Esophagus squamous epithelium (tissue), 5 donors: ENCODE data around the gene GIT1. TPM values are rescaled to one million over a fixed set of nuclear protein-coding genes. Genes with fewer than 3 reads are reported as not detected.

Source experiments
- DNase-seq: peaks from one replicate; lab custom pipeline; 2025; lab: John Stamatoyannopoulos, UW
- H3K27ac ChIP-seq, 4 donors: fragments of 200-600 bp; sonication (generic); one replicate each; pipeline ENCODE4 v1.5.1; 2016 to 2019; ENCODE audit warnings: mild to moderate bottlenecking in 1 of 4
- H3K27me3 ChIP-seq, 4 donors: fragments of 200-600 bp; sonication (generic); 1 replicate in 3 of 4; 2 replicates in 1 of 4; pipeline versions ENCODE4 v1.5.1 to v1.6.0; 2017 to 2021; ENCODE audit warnings: antibody characterized with exemption in 1 of 4
- H3K36me3 ChIP-seq, 3 donors: fragments of 200-600 bp; sonication (generic); one replicate each; pipeline ENCODE4 v1.5.1; 2016 to 2019
- H3K4me1 ChIP-seq, 3 donors: fragments of 200-600 bp; sonication (generic); one replicate each; pipeline ENCODE4 v1.5.1; 2017 to 2019
- H3K4me3 ChIP-seq, 4 donors: fragments of 200-600 bp; sonication (generic); 1 replicate in 3 of 4; 2 replicates in 1 of 4; pipeline ENCODE4 v1.5.1; 2016 to 2019; ENCODE audit warnings: mild to moderate bottlenecking in 2 of 4, moderate library complexity in 1 of 4
- H3K9me3 ChIP-seq, 3 donors: fragments of 200-600 bp; sonication (generic); one replicate each; pipeline ENCODE4 v1.5.1; 2016 to 2019
- POLR2A ChIP-seq, 4 donors: fragments of 450-650 bp; IDR thresholded peaks; one replicate each; pipeline ENCODE4 v1.6.1; 2017; ENCODE audit warnings: antibody characterized with exemption in 4 of 4, mild to moderate bottlenecking in 4 of 4, moderate library complexity in 3 of 4
- WGBS, 2 donors: methylation state at CpG; one replicate each; pipeline ENCODE4 v1.1.5; 2018; 5-methylcytosine and 5-hydroxymethylcytosine counted together
- intact Hi-C: fragments of 100-400 bp; cut with DNase I; formaldehyde crosslinking; loops from one replicate; pipeline ENCODE4 v1.15.0; 2022
- total RNA-seq, 4 donors: library from RNA; depleted of rRNA; stranded (reverse); fragments of >200 nt; gene quantifications; one replicate each; pipeline ENCODE4 v1.1.0, GENCODE V29; 2016
- TF ChIP-seq, protein P1 (sequence below), 6 experiments: fragments of 450-650 bp in 4 of 6; fragments of 200-600 bp in 2 of 6; sonication (generic) in 2 of 6; IDR thresholded peaks; one replicate each; pipeline ENCODE4 v1.5.1; 2016 to 2019; ENCODE audit warnings: antibody characterized with exemption in 6 of 6, mild to moderate bottlenecking in 4 of 6, moderate library complexity in 4 of 6
- donor health status: DM: yes; HTN: yes; CAD: no.

Gene GIT1
- total RNA-seq, 4 donors from 2014 or later, result 24.0 to 45.4 (median 29.6) TPM

DNA sequence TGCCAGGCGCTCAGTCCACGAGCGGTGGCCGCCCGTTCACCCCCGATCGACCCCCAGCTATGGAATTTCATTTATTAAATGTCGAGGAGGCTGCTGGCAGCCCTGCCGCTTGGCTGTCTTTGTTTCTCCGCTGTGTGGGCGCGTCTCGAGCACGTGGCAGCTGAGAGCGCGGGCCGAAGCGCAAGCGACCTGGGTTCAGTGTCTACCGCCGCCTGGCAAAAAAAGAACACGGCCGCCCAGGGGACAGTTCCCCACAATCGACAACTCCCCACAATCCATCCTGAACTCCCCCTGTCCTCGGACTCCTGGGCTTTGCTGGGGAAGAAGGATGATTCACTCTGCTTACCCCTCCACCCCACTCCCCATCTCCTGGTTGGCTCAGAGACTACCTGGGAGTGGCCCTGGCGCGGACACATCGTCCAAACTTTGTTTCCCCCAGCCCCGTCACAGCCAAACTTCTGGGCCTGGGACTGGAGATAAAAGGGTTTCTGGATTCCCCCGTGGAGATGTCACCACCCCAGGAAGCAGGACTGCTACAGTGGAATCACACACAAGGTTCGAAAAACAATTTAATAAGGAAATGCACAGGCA is 1.8 kb upstream of the GIT1 start:
- H3K27me3 ChIP-seq, result no peaks in the 10 kb centered on the region
- peak overlapping the region; percentile 91 to 95 (median 92) for H3K27ac ChIP-seq
- H3K36me3 ChIP-seq, result no peaks in the 10 kb centered on the region
- peak overlapping the region in 3 of 4 donors; percentile 51 to 91 (median 74) for H3K4me3 ChIP-seq
- no peak for TF ChIP-seq POLR2A (IDR thresholded peaks at IDR 0.05)
- TF ChIP-seq, protein P1, sequence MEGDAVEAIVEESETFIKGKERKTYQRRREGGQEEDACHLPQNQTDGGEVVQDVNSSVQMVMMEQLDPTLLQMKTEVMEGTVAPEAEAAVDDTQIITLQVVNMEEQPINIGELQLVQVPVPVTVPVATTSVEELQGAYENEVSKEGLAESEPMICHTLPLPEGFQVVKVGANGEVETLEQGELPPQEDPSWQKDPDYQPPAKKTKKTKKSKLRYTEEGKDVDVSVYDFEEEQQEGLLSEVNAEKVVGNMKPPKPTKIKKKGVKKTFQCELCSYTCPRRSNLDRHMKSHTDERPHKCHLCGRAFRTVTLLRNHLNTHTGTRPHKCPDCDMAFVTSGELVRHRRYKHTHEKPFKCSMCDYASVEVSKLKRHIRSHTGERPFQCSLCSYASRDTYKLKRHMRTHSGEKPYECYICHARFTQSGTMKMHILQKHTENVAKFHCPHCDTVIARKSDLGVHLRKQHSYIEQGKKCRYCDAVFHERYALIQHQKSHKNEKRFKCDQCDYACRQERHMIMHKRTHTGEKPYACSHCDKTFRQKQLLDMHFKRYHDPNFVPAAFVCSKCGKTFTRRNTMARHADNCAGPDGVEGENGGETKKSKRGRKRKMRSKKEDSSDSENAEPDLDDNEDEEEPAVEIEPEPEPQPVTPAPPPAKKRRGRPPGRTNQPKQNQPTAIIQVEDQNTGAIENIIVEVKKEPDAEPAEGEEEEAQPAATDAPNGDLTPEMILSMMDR (IDR thresholded peaks at IDR 0.05), result no peak
- no peaks in the 10 kb centered on the region for H3K9me3 ChIP-seq
- no peak for DNase-seq
- peaks cover 56 to 88% (median 65%) of the 10 kb centered on the region in 3 donors for H3K4me1 ChIP-seq
- intact Hi-C loops, result no loop called here
- 0 to 7% methylated on average over 12 to 19 of the region's 31 CpGs for WGBS, 2 donors

DNA sequence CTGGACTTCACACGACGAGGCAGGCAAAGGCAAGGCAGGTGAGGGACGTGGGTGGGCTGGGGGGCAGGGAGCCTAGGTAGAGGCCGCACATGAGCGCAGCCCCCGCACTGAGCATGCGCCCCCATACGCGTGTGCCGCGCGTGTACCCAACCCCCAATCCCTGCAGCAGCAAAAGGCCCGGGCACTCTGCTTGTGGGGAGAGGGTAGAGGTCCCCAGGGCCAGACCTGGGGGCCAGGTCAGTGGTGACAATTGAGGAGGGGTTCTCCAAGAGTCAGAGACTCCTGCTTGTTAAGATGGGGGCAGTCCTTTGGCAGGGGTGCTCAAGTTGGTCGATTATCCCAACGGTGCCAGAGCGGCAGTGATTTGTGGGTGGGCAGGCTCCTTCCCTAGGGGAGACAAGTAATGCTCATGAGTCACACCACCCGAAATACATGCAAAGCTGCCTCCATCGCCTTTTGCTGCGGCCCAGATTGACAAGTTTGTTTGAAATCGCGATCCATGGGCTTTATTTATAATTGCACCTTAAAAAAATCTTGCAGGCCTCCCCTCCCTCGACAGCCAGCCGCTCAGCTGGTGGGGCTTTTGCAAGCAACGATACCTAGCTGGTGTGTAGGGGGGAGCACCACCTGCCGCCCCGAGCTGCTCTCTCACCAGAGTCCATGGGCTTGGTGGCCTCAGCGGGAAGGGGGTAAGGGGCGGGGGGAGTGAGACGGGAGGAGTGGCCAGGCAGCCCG is 1.1 kb upstream of the GIT1 start:
- H3K4me1 ChIP-seq, result peaks cover 60 to 88% (median 65%) of the 10 kb centered on the region in 3 donors
- no peaks in the 10 kb centered on the region for H3K9me3 ChIP-seq
- TF ChIP-seq, protein P1 (IDR thresholded peaks at IDR 0.05), result no peak
- TF ChIP-seq POLR2A (IDR thresholded peaks at IDR 0.05), result no peak
- no peak for DNase-seq
- peak overlapping the region; percentile 43 to 91 (median 68) for H3K4me3 ChIP-seq
- 12 to 22% methylated on average over 6 to 9 of the region's 30 CpGs for WGBS, 2 donors
- H3K27me3 ChIP-seq, result no peaks in the 10 kb centered on the region
- intact Hi-C loops, result no loop called here
- no peaks in the 10 kb centered on the region for H3K36me3 ChIP-seq
- H3K27ac ChIP-seq, result peak overlapping the region; percentile 91 to 95 (median 92)

DNA sequence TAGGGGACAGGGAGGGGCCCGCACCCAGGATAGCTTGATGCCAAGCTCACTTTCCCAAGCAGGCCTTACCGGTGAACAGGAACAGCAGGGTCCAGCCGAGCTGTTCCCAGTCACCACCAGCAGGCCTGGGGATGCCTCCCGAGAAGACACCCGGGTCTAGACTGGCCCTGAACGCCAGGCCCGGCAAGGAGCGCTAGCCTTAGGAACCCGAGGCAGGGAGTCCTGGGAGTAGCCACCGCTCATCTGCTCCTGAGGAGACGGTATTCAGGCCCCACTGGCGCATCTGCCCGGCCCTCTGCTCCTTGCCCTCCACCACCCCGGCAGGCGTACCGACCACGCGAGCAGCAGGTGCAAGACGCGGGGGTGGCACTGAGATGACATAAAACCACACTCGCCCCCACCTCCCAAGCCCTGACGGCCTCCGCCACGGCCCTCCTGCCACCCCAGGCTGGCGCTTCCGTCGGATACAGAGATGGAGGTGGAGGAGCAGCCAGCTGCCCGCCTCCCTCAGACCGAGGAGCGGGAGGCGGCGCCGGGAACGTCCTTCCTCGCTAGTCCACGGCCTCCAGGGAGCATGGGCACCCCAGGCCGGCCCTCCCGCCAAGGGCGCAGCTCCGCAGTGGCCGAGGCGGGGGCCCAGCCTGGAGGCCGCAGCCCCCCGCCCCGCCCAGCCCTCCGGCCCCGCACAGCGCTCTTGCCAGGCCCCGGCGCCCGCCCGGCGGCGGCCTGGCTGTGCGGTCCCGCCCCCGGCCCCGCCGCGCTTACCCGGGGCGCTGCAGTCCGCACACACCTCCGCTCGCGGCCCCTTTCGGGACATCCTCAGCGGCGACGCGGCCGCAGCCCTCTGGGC is 661 bp downstream of the GIT1 start:
- H3K36me3 ChIP-seq, result no peaks in the 10 kb centered on the region
- no peak for DNase-seq
- 4% methylated on average over 3 of the region's 72 CpGs; no CpG with 5 or more reads in 1 of the 2 donors for WGBS, 2 donors
- no peaks in the 10 kb centered on the region for H3K9me3 ChIP-seq
- peak overlapping the region; percentile 90 to 95 (median 92) for H3K27ac ChIP-seq
- intact Hi-C loops, result no loop called here
- peak overlapping the region; percentile 70 to 91 (median 84) for H3K4me3 ChIP-seq
- no peak for TF ChIP-seq POLR2A (IDR thresholded peaks at IDR 0.05)
- TF ChIP-seq, protein P1 (IDR thresholded peaks at IDR 0.05), result peak in 1 of 6 experiments; percentile 27
- no peaks in the 10 kb centered on the region for H3K27me3 ChIP-seq
- H3K4me1 ChIP-seq, result peaks cover 68 to 89% (median 69%) of the 10 kb centered on the region in 3 donors

DNA sequence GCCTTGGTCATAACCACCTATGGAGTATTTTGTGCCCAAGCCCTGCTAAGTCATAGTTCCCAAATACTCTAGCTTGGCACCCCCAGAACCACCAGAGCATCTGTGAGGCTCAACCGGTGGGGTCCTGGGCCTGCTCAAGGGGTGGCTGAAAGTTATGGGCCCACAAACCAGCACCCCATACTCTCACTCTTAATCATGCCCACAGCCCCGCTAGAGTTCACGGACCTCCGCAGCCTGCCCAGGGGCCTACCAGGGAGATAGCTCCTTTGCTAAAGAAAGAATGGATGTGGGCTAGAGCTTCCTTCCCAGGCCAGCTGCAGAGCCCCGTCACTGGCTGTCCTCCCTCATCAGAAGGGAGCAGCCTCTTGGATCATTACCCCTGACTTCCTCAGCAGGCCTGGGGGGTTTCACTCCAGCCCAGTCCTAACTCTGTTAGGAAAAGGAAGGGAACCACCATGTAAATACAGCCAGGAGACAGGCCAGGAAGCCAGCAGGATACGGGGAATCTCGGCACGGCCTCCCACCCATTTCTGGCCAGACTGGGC is 1.4 kb downstream of the GIT1 start:
- intact Hi-C loops, result no loop called here
- 0% methylated on average over 3 of the region's 8 CpGs; no CpG with 5 or more reads in 1 of the 2 donors for WGBS, 2 donors
- no peak for TF ChIP-seq POLR2A (IDR thresholded peaks at IDR 0.05)
- TF ChIP-seq, protein P1 (IDR thresholded peaks at IDR 0.05), result no peak

More for the DNA sequence above, 1.4 kb downstream of the GIT1 start:
- Histone ChIP-seq H3K27me3 (no peaks in the 10 kb centered on the region), H3K36me3 (peaks cover 0 to 1% (median 0%) of the 10 kb centered on the region in 3 donors), H3K9me3 (no peaks in the 10 kb centered on the region), H3K4me1 (peaks cover 72 to 93% (median 75%) of the 10 kb centered on the region in 3 donors), H3K27ac (peak overlapping the region; percentile 90 to 95 (median 92)), H3K4me3 (peak overlapping the region; percentile 70 to 91 (median 84))
- no peak for DNase-seq
